ENCODE results near the gene SERPINB10.
"Not testable (repeated sequence)": the region's sequence is repeated elsewhere in the genome, so short reads cannot be mapped to it uniquely, and the experiment has no call there.

The SERPINB10 gene

DNA sequence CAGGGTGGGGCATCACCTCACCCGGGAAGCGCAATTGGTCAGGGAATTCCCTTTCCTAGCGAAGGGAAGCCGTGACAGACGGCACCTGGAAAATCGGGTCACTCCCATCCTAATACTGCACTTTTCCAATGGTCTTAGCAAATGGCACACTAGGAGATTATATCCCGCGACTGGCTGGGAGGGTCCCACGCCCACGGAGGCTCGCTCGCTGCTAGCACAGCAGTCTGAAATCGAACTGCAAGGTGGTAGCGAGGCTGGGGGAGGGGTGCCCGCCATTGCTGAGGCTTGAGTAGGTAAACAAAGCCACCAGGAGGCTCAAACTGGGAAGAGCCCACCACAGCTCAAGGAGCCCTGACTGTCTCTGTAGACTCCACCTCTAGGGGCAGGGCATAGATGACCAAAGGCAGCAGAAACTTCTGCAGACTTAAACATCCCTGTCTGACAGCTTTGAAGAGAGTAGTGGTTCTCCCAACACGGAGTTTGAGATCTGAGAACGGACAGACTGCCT is 32.8 kb downstream of the SERPINB10 start:
- DNase-seq (ENCODE audit: extremely low read depth in 1 of 2, low read depth in 1 of 2): not testable (repeated sequence)

DNA sequence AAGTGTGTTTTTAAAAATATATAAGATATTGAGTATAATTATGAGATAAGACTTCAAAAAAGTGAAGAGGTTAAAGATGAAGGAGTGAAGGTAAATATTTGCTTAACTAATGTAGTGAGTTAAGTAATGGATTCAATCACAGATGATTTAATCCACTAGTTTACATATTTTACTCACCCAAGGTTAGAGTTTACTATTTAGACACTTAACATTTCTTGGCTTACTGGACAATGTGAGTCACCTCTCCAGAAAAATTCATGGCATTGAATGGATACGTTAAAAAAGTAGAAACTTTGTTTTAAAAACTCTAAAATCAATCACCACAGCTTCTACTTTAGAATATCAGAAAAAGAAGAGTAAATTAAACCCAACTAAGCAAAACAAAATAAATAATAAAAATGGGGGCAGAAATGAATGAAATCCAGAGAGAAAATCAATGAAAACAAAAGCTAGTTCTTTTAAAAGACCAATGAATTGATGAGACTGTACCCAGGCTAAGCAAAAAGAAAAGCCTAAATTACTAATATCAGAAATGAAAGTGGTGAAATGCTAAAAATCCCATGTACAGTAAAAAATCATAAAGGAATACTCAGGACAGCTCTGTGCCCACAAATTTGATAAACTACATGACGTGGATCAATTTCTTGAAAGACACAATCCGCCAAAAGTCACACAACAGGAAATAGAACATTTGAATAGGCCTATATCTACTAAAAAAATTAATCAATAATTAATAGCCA is 39.5 kb downstream of the SERPINB10 start:
- DNase-seq (ENCODE audit: extremely low read depth in 1 of 2, low read depth in 1 of 2): no peak

GRCh38 chr18:63949068-63949737 is 41.4 kb downstream of the SERPINB10 start, which contains the start of gene HMSD:
Gene HMSD (plus strand): TSS chr18:63949301. CDS start chr18:63953456, 4,155 bp downstream.
- peak; percentile 45 to 52 for DNase-seq (ENCODE audit: extremely low read depth in 1 of 2, low read depth in 1 of 2)

DNA sequence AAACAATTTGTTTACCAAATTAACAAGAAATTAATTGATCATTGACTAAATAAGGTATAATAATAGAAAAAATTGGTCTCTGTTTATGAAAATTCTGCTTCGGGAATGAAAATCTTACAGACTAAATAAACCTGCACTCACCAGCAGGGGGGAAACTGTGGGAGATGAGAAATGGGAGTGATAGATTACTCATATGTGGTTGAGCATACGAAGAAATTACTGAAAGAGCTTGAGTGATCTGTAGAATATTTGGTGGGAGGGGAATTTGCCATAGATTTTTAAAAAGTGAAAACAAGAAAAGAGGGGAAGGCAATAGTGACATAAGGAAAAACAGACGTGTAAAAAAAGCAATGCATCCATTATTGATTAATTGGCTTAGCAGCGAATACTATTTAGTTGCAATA is 43.5 kb downstream of the SERPINB10 start:
- no peak for DNase-seq (ENCODE audit: extremely low read depth in 1 of 2, low read depth in 1 of 2)

GRCh38 chr18:63953811-63954210 is 46.1 kb downstream of the SERPINB10 start:
- DNase-seq (ENCODE audit: extremely low read depth in 1 of 2, low read depth in 1 of 2): no peak

DNA sequence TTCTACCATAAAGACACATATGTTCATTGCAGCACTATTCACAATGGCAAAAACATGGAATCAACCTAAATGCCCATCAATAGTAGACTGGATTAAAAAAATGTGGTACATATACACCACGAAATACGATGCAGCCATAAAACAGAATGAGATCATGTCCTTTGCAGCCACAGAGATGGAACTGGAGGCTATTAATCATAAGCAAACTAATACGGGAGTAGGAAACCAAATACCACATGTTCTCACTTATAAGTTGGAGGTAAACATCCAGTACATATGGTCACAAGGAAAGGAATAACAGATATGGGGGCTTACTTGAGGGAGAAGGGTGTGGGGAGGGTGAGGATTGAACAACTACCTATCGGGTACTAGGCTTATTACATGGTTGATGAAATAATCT is 49.0 kb downstream of the SERPINB10 start:
- no peak for DNase-seq (ENCODE audit: extremely low read depth in 1 of 2, low read depth in 1 of 2)

DNA sequence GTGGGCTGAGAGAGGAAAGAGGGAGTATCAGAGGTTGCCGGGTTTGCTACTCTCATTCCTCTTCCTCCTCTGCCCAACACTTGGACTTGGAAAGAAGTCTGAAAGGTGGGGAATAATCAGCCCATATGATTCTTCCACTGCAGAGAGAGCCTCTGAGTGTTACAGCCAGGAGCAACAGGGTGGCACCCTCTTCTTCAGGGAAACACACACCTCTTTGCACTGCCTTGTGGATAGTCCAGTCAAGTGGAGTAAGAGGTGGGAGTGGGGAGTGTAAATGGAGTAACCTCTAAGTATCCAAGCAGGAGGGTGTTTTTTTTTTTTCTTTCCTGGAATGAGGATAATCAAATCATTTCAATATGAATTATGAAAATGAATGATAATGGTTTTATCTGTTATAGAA is 53.1 kb downstream of the SERPINB10 start:
- DNase-seq (ENCODE audit: extremely low read depth in 1 of 2, low read depth in 1 of 2): no peak

- no peak for DNase-seq (ENCODE audit: extremely low read depth in 1 of 2, low read depth in 1 of 2)
Measured at GRCh38 chr18:63961435-63961980, 53.8 kb downstream of the SERPINB10 start.

GRCh38 chr18:63962137-63962536 is 54.4 kb downstream of the SERPINB10 start:
- DNase-seq (ENCODE audit: extremely low read depth in 1 of 2, low read depth in 1 of 2): no peak

GRCh38 chr18:63963615-63964256 is 56.0 kb downstream of the SERPINB10 start:
- DNase-seq (ENCODE audit: extremely low read depth in 1 of 2, low read depth in 1 of 2): peak in 1 of 2 donors; percentile 29

DNA sequence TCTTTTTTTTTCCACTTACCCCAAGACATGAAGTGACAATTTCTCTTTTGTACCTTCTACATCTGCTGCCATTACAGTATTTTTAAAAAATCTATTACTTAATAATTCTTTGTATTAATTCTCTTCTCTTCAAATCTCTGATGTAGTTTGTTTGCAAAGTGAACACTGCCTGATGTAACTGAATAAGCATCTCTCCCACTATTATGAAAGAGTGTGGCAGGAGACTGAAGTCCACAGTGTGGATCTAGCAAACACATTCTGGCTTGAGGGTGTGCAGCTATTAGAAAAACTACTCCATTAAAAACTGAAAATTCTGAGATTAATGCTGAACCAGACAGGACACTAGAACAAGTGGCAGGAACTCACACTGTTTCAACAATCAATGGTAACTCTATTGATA is 57.1 kb downstream of the SERPINB10 start:
- no peak for DNase-seq (ENCODE audit: extremely low read depth in 1 of 2, low read depth in 1 of 2)

- DNase-seq (ENCODE audit: extremely low read depth in 1 of 2, low read depth in 1 of 2): no peak
Measured at GRCh38 chr18:63965716-63966330, 58.1 kb downstream of the SERPINB10 start.

DNA sequence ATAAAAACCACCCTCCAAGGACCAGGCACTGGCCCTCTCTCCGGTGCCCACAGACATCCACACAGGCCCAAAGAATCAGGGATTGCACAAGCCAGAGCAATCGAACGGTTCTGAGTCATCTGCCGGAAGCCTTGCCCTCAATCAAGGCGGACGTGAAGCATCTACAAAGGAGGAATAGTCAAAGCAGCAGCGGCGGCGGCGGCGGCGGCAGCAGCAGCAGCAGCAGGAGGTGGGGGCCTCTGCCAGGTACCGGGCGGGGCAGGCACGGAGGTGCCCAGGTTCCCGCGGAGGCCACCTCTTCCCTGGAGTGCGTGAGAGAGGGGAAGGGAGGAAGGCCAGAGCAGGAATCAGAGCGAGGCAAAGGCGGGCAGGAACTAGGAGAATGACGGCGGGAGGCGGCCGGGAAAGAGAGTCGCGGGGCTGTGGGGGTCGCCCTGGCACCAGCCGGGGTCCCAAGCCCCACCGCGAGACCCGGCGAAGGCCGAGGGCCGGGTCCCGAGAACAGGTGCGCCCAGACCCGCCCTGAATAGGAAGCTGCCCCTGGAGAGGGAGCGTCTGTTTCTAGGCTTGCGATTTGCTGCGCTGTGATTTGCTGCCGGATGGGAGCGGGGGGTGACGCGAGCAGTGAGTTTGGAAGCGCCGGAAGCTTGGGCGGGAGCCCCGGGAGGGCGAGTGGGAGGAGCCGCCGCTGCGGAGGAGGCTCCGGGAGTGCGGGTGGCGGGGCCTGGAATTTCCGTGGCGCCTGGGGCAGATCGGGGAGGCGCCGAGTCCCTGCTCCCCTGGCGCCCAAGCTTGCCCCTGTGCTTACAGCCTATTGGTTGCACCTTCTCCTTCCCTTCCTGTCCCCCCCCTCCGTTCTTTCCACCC is 62.4 kb downstream of the SERPINB10 start, which contains the start of gene SERPINB8:
TSS of gene SERPINB8 (plus strand) at position 140 of the 867 bp plus-strand sequence. CDS start 8,228 bp downstream, outside the sequence.
- peak; percentile 63 to 77 for DNase-seq (ENCODE audit: extremely low read depth in 1 of 2, low read depth in 1 of 2)

GRCh38 chr18:63970809-63971205 is 63.0 kb downstream of the SERPINB10 start:
- DNase-seq (ENCODE audit: extremely low read depth in 1 of 2, low read depth in 1 of 2): no peak

DNA sequence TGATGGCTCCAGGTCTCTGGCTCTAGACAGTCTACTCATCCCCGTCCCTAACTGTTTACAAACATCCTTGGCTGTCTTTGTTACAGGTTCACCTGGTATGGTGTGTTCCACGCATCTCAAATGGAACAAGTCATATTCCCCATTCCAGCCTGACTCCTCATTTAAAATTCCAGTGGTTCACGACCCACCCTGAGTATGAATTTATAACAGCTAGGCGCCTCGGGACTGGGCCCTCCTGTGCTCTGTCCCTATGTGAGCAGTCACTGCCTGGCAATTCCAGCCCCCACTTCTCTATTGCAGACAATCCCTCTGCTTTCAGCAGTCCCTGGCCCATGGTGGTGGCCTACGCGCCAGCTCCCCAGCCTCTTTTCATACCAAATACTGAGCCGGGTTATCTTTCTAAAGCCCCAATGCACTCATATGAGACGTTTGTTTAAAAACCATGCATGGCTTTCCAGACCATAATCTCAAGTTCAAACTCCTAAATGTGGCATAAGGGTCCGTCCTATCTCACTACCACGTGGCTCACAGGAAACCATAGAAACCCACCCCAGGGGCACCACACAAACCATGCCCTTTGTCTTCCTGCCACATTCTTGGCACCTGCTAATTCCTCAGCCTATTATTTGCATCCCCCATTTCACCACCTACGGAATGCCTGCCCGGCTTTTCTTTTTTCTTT is 63.7 kb downstream of the SERPINB10 start:
- no peak for DNase-seq (ENCODE audit: extremely low read depth in 1 of 2, low read depth in 1 of 2)

DNA sequence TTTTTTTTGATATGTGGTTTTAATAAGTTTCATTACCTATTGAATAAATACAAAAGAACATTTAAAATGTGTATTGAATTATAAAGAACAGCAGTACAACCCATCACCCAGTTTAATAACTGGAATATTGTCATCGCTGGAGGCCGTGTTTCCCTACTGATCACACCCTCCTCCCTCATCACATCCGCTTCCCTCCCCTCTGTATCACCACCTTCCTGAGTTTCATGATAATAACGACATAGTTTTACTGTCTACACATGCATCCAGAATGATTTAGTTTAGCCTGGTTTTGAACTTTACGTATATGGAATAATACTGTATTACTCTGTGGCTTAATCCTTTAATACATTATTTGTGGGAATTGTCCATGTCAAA is 64.2 kb downstream of the SERPINB10 start:
- DNase-seq (ENCODE audit: extremely low read depth in 1 of 2, low read depth in 1 of 2): no peak

DNA sequence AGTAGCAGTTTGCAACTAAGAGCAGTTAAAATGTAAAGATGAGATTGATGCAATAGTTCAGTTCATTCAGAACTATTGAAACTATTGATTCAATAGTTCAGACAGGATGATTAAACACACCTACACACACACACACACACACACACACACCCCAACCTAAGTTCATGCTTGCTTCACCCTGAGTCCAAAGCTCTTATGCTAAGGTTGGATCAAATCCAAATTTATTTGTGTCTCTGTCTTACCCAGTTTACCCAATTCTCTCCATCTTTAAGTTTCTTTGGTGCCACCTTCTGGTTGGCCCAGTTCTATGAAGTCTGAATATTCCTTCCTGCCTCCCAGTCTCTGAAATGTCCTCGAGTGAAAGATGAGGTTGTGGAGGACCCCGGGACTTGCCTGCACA is 67.2 kb downstream of the SERPINB10 start:
- DNase-seq (ENCODE audit: extremely low read depth in 1 of 2, low read depth in 1 of 2): no peak

DNA sequence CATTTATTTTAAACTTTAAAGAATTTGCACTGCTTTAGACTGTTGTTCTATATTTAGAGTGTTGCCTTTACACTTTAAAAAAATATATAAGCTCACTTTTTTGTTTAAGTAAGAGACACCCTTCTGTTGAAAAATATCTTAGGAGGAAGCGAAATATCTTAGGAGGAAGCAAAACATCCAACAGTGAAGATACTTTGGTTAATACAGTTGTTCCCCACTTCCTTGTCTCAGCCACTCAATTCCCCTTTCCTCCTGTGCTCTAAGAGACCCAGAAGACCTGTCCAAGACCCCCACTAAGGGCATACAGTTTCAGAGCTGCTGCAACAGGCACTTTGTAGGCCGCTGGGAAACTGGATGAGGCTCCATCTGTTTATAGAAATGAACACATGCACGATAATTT is 67.9 kb downstream of the SERPINB10 start:
- no peak for DNase-seq (ENCODE audit: extremely low read depth in 1 of 2, low read depth in 1 of 2)

DNA sequence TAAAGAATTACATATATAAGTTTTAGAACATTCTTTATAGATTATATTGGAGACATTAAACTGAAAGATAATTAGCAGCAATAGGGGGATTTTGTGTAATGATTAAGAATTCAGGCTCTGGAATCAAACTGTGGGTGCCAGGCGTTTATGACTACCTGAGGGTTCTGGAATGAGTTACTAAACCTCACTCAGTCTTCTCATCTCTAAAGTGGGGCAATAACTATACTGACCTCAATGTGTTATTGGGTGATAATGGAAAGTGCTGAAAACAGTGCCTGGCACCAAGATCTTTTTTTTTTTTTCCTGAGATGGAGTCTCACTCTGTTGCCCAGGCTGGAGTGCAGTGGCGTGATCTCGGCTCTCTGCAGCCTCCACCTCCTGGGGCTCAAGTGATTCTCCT is 69.3 kb downstream of the SERPINB10 start:
- DNase-seq (ENCODE audit: extremely low read depth in 1 of 2, low read depth in 1 of 2): no peak
